ENCODE results near the gene TMUB2. TPM values are rescaled to one million over a fixed set of nuclear protein-coding genes. Genes with fewer than 3 reads are reported as not detected.

Gene TMUB2
- polyA plus RNA-seq, 1 of the 3 experiments (the other 2 are of a cell fraction), result 49.5 TPM

- no peak for TF ChIP-seq TEAD4 (IDR thresholded peaks at IDR 0.05; ENCODE audit: borderline replicate concordance, insufficient read depth)
- TF ChIP-seq FOXM1 (IDR thresholded peaks at IDR 0.05; ENCODE audit: low read depth), result no peak
- ChIA-PET POLR2A (no interaction called here), CTCF (interaction anchor here (0.6 to 1.3 kb wide), 2 partner anchors 186 to 1374 kb away, joined by 3 to 4 read pairs; no protein-coding TSS in a partner anchor)
- H3F3A ChIP-seq (replicated peaks; ENCODE audit: insufficient read depth), result no peaks in the 10 kb centered on the region
- H2AFZ ChIP-seq (ENCODE audit: low read depth), result no peak overlapping the region
- peaks cover 42% of the 10 kb centered on the region for H3K79me2 ChIP-seq (ENCODE audit: insufficient read depth)
- no peak overlapping the region for H3K4me2 ChIP-seq
- peaks cover 0 to 4% of the 10 kb centered on the region in 2 experiments; a peak in 1 of 4 replicates for H3K4me1 ChIP-seq (ENCODE audit: control insufficient read depth in 1 of 2, insufficient read depth in 2 of 2, low read depth in 1 of 2, low read length in 1 of 2)
- H3K9me2 ChIP-seq, result no peaks in the 10 kb centered on the region
- H3K27ac ChIP-seq (ENCODE audit: low read depth in 2 of 2, low read length in 1 of 2), result no peak overlapping the region
- no peaks in the 10 kb centered on the region for H4K20me1 ChIP-seq (ENCODE audit: insufficient read depth)
- H3K9ac ChIP-seq, result no peak overlapping the region
- H3K9me3 ChIP-seq, result no peaks in the 10 kb centered on the region
- H3K27me3 ChIP-seq (ENCODE audit: insufficient read depth), result no peaks in the 10 kb centered on the region
- no peak for DNase-seq
- WGBS (ENCODE audit: low lambda C conversion rate), result 92% methylated on average over 7 of the region's 7 CpGs
- peaks cover 0 to 4% of the 10 kb centered on the region in 2 experiments for H3K36me3 ChIP-seq (replicated peaks in 1 of 2; ENCODE audit: control insufficient read depth in 1 of 2, insufficient read depth in 2 of 2, low read length in 1 of 2)
- H3K4me3 ChIP-seq (ENCODE audit: low read depth in 2 of 2, low read length in 1 of 2), result no peak overlapping the region
Observed at GRCh38 chr17:44144966-44145739, 41.6 kb upstream of the TMUB2 start.

DNA sequence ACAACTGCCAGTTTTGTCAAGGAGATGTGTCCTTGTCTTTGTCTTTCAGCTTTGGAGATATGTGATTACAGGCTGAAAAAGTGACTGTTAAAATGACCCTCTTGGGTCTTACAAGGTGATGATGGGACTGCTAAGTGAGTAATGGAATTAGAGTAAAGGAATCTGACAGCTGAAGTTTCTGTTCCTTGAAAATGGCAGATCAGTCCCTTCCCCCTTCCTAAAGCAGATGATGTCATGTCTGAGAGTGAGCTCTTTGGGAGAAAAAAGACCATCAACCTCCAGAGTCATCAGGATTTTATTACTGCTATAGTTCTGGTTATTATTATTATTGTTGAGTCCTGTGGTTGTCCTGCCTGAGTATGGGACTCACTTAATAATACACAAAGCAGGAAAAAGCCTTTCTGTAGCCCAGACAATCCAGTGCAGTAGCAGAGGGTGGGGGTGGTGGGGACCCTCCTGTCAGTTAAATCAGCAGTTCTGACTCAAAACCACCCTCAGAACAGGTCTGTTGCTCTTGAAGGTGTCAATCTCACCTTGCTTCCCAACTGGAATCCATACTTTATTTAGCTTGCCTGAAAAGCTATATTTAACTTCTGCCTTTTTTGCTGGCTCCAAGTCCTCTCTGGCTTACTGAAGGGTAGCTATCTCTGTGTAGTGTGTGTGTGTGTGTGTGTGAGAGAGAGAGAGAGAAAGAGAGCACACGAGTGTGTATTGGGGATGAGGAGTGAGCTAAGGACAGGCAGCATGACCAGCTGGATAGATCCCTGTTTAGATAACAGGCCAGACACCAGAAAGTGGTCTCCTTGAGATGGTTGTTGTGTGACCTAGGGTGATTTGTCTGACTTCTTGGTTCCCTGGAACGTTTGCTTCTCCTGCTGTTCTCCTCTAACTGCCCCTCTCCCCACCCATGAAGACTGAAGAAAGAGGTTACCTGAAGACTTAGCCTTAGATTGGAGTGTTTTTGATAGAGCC, 40.1 kb upstream of the TMUB2 start:
- H3K9me2 ChIP-seq, result no peaks in the 10 kb centered on the region
- H3K4me2 ChIP-seq, result no peak overlapping the region
- H3K36me3 ChIP-seq (replicated peaks in 1 of 2; ENCODE audit: control insufficient read depth in 1 of 2, insufficient read depth in 2 of 2, low read length in 1 of 2), result peaks cover 0 to 4% of the 10 kb centered on the region in 2 experiments
- TF ChIP-seq RXRA (IDR thresholded peaks at IDR 0.05; ENCODE audit: borderline replicate concordance, low read depth), result no peak
- TF ChIP-seq, protein P1, sequence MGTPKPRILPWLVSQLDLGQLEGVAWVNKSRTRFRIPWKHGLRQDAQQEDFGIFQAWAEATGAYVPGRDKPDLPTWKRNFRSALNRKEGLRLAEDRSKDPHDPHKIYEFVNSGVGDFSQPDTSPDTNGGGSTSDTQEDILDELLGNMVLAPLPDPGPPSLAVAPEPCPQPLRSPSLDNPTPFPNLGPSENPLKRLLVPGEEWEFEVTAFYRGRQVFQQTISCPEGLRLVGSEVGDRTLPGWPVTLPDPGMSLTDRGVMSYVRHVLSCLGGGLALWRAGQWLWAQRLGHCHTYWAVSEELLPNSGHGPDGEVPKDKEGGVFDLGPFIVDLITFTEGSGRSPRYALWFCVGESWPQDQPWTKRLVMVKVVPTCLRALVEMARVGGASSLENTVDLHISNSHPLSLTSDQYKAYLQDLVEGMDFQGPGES (IDR thresholded peaks at IDR 0.05; ENCODE audit: low read depth, low read length), result no peak
- TF ChIP-seq RFX5 (IDR thresholded peaks at IDR 0.05; ENCODE audit: low read length), result no peak
- no peak for TF ChIP-seq POLR2AphosphoS5 (IDR thresholded peaks at IDR 0.05; ENCODE audit: low read depth, low read length)
- no peak for TF ChIP-seq SMC3 (IDR thresholded peaks at IDR 0.05; ENCODE audit: low read depth, low read length)
- no peak for TF ChIP-seq TEAD4 (IDR thresholded peaks at IDR 0.05; ENCODE audit: borderline replicate concordance, insufficient read depth)
- TF ChIP-seq TAF1 (IDR thresholded peaks at IDR 0.05; ENCODE audit: borderline replicate concordance, low read depth, low read length), result no peak
- TF ChIP-seq NFIC (IDR thresholded peaks at IDR 0.05; ENCODE audit: borderline replicate concordance), result no peak
- no peak for TF ChIP-seq RCOR1 (IDR thresholded peaks at IDR 0.05; ENCODE audit: low read length)
- no peak for TF ChIP-seq GATA2 (CRISPR knock-in tag; IDR thresholded peaks at IDR 0.05)
- TF ChIP-seq JUND (IDR thresholded peaks at IDR 0.05), result no peak
- no peak for TF ChIP-seq EP300 (IDR thresholded peaks at IDR 0.05; ENCODE audit: borderline replicate concordance in 1 of 2, low read depth in 1 of 2, low read length in 1 of 2)
- TF ChIP-seq, protein P2, sequence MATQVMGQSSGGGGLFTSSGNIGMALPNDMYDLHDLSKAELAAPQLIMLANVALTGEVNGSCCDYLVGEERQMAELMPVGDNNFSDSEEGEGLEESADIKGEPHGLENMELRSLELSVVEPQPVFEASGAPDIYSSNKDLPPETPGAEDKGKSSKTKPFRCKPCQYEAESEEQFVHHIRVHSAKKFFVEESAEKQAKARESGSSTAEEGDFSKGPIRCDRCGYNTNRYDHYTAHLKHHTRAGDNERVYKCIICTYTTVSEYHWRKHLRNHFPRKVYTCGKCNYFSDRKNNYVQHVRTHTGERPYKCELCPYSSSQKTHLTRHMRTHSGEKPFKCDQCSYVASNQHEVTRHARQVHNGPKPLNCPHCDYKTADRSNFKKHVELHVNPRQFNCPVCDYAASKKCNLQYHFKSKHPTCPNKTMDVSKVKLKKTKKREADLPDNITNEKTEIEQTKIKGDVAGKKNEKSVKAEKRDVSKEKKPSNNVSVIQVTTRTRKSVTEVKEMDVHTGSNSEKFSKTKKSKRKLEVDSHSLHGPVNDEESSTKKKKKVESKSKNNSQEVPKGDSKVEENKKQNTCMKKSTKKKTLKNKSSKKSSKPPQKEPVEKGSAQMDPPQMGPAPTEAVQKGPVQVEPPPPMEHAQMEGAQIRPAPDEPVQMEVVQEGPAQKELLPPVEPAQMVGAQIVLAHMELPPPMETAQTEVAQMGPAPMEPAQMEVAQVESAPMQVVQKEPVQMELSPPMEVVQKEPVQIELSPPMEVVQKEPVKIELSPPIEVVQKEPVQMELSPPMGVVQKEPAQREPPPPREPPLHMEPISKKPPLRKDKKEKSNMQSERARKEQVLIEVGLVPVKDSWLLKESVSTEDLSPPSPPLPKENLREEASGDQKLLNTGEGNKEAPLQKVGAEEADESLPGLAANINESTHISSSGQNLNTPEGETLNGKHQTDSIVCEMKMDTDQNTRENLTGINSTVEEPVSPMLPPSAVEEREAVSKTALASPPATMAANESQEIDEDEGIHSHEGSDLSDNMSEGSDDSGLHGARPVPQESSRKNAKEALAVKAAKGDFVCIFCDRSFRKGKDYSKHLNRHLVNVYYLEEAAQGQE (IDR thresholded peaks at IDR 0.05; ENCODE audit: low read depth, low read length), result no peak
- no peak overlapping the region for H3K9ac ChIP-seq
- peak overlapping the region in 1 of 2 experiments; percentile 25; a peak in 1 of 4 replicates for H3K27ac ChIP-seq (ENCODE audit: low read depth in 2 of 2, low read length in 1 of 2)
- peak; percentile 21 for DNase-seq
- no peaks in the 10 kb centered on the region for H3K27me3 ChIP-seq (ENCODE audit: insufficient read depth)
- WGBS (ENCODE audit: low lambda C conversion rate), result 41% methylated on average over 2 of the region's 2 CpGs
- no peak overlapping the region for H3K4me3 ChIP-seq (ENCODE audit: low read depth in 2 of 2, low read length in 1 of 2)
- H3F3A ChIP-seq (replicated peaks; ENCODE audit: insufficient read depth), result no peaks in the 10 kb centered on the region
- H3K79me2 ChIP-seq (ENCODE audit: insufficient read depth), result peaks cover 56% of the 10 kb centered on the region
- ChIA-PET CTCF (interaction anchor here (1.3 to 1.4 kb wide), 2 partner anchors 22 to 184 kb away, joined by 4 to 6 read pairs; no protein-coding TSS in a partner anchor), POLR2A (interaction anchor here (1.2 kb wide), 1 partner anchor 9 kb away, joined by 4 read pairs; no protein-coding TSS in a partner anchor)
- H3K9me3 ChIP-seq, result no peaks in the 10 kb centered on the region
- no peak overlapping the region for H2AFZ ChIP-seq (ENCODE audit: low read depth)
- peaks cover 0 to 4% of the 10 kb centered on the region in 2 experiments; a peak in 1 of 4 replicates for H3K4me1 ChIP-seq (ENCODE audit: control insufficient read depth in 1 of 2, insufficient read depth in 2 of 2, low read depth in 1 of 2, low read length in 1 of 2)
- no peaks in the 10 kb centered on the region for H4K20me1 ChIP-seq (ENCODE audit: insufficient read depth)
